HG03139 (cell line): ENCODE results near the gene SLC12A5.

Experiments used
- ATAC-seq: cut with Tn5 transposase; IDR thresholded peaks from one replicate; pipeline ENCODE4 v1.9.1; 2021; ENCODE audit not compliant: unreplicated experiment

Gene SLC12A5

GRCh38 chr20:46101957-46102356, 72.9 kb downstream of the SLC12A5 start:
- no peak for ATAC-seq

GRCh38 chr20:46102940-46103339, 73.9 kb downstream of the SLC12A5 start:
- ATAC-seq = no peak

GRCh38 chr20:46104262-46104661, 75.2 kb downstream of the SLC12A5 start:
- ATAC-seq = no peak

- no peak for ATAC-seq
Measured at GRCh38 chr20:46107061-46107460, 78.0 kb downstream of the SLC12A5 start.

GRCh38 chr20:46108435-46108841, 79.4 kb downstream of the SLC12A5 start:
- ATAC-seq = peak; percentile 73

GRCh38 chr20:46108976-46109375, 80.0 kb downstream of the SLC12A5 start:
- no peak for ATAC-seq
